Activated naive CD8-positive, alpha-beta T cell treated with anti-CD3 and anti-CD28 coated beads for 36 hours (primary cell): ENCODE data around the gene DNPH1. TPM values are rescaled to one million over a fixed set of nuclear protein-coding genes. Genes with fewer than 3 reads are reported as not detected.

Source experiments
- DNase-seq: peaks from one replicate; pipeline ENCODE4 v3.0.0; 2021
- H3K27ac Mint-ChIP-seq: one replicate; pipeline ENCODE4 v1.8.0; 2022; ENCODE audit warnings: mild to moderate bottlenecking, moderate library complexity, mixed read lengths
- H3K27me3 Mint-ChIP-seq: one replicate; pipeline ENCODE4 v1.8.0; 2022; ENCODE audit warnings: mild to moderate bottlenecking, mixed read lengths
- H3K36me3 Mint-ChIP-seq: one replicate; pipeline ENCODE4 v1.8.0; 2021; ENCODE audit warnings: mild to moderate bottlenecking, mixed read lengths
- H3K4me1 Mint-ChIP-seq: one replicate; pipeline ENCODE4 v1.8.0; 2021; ENCODE audit warnings: mixed read lengths
- H3K4me3 Mint-ChIP-seq: one replicate; pipeline ENCODE4 v1.8.0; 2022; ENCODE audit warnings: mild to moderate bottlenecking, moderate library complexity, mixed read lengths
- H3K9me3 Mint-ChIP-seq: one replicate; pipeline ENCODE4 v1.8.0; 2022; ENCODE audit warnings: mixed read lengths
- total RNA-seq, 2 experiments: library from RNA; stranded (reverse); gene quantifications; one replicate each; pipeline ENCODE4 v1.2.3, GENCODE V29; 2021

The DNPH1 gene
- total RNA-seq, 2 experiments from 2014 or later: 55.8 to 56.1 TPM

DNA sequence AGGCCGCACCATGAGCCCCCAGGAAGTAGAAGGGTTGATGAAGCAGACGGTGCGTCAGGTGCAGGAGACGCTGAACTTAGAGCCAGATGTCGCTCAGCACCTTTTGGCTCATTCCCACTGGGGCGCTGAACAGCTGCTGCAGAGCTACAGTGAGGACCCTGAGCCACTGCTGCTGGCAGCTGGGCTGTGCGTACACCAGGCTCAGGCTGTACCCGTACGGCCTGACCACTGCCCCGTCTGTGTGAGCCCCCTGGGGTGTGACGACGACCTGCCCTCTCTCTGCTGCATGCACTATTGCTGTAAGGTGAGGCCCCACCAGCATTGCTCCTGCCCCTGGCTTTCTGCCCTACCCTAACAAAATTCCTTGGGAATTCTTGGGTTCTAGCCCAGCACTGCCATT is 13.1 kb downstream of the DNPH1 start:
- Mint-ChIP-seq H3K27me3 (no peaks in the 10 kb centered on the region), H3K4me3 (no peak overlapping the region), H3K4me1 (peaks cover 3% of the 10 kb centered on the region), H3K9me3 (no peaks in the 10 kb centered on the region), H3K36me3 (peaks cover 9% of the 10 kb centered on the region), H3K27ac (no peak overlapping the region)
- DNase-seq: no peak

DNA sequence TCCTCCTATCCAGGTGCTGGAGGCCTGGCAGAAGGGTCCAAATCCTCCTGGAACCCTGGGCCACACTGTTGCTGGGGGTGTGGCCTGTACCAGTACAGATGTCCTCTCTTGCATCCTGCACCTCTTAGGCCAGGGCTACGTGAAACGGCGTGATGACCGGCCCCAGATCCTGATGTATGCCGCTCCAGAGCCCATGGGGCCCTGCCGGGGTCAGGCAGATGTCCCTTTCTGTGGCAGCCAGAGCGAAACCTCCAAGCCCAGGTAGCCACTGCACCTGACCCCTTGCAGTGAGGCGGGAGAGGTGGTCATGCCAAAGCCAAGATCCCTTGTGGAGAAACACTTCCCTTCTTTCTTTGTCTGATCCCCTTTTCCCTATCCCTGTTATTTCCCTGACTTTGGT is 14.2 kb downstream of the DNPH1 start:
- H3K27me3 Mint-ChIP-seq: no peaks in the 10 kb centered on the region

GRCh38 chr6:43213431-43213830 is 15.8 kb downstream of the DNPH1 start:
- Mint-ChIP-seq H3K9me3 (no peaks in the 10 kb centered on the region), H3K36me3 (peaks cover 5% of the 10 kb centered on the region), H3K4me3 (no peak overlapping the region), H3K27ac (no peak overlapping the region), H3K27me3 (no peaks in the 10 kb centered on the region), H3K4me1 (no peaks in the 10 kb centered on the region)
- no peak for DNase-seq

More for the DNA sequence above, 14.2 kb downstream of the DNPH1 start:
- H3K36me3 Mint-ChIP-seq: peaks cover 9% of the 10 kb centered on the region
- no peak overlapping the region for H3K4me3 Mint-ChIP-seq
- H3K27ac Mint-ChIP-seq: no peak overlapping the region
- DNase-seq: no peak
- H3K9me3 Mint-ChIP-seq: no peaks in the 10 kb centered on the region
- no peaks in the 10 kb centered on the region for H3K4me1 Mint-ChIP-seq

- no peaks in the 10 kb centered on the region for H3K9me3 Mint-ChIP-seq
- H3K36me3 Mint-ChIP-seq: peaks cover 7% of the 10 kb centered on the region
- no peaks in the 10 kb centered on the region for H3K27me3 Mint-ChIP-seq
- H3K4me3 Mint-ChIP-seq: no peak overlapping the region
- no peak for DNase-seq
- H3K27ac Mint-ChIP-seq: no peak overlapping the region
- no peaks in the 10 kb centered on the region for H3K4me1 Mint-ChIP-seq
These were observed 17.3 kb downstream of the DNPH1 start for GRCh38 chr6:43211955-43212354.

- Mint-ChIP-seq H3K27me3 (no peaks in the 10 kb centered on the region), H3K4me1 (no peaks in the 10 kb centered on the region), H3K9me3 (no peaks in the 10 kb centered on the region), H3K27ac (no peak overlapping the region), H3K36me3 (peaks cover 16% of the 10 kb centered on the region), H3K4me3 (no peak overlapping the region)
- DNase-seq: no peak
These were observed 22.0 kb downstream of the DNPH1 start for GRCh38 chr6:43207286-43207685.

DNA sequence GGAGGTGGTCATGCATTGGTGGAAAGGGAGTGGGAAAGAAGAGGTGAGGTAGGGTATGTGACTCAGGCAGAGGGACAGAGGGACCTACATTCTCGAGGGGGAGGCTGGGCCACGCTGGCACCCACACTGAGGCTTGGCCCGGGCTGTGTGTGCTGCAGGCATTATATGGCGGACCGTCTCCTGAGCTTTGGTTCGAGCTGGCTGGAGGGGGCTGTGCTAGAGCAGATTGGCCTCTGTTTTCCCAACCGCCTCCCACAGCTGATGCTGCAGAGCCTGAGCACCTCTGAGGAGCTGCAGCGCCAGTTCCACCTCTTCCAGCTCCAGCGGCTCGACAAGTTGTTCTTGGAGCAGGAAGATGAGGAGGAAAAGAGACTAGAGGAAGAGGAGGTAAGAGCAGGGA is 23.4 kb downstream of the DNPH1 start:
- Mint-ChIP-seq H3K4me1 (no peaks in the 10 kb centered on the region), H3K27ac (no peak overlapping the region), H3K27me3 (no peaks in the 10 kb centered on the region), H3K4me3 (no peak overlapping the region), H3K36me3 (peaks cover 13% of the 10 kb centered on the region), H3K9me3 (no peaks in the 10 kb centered on the region)
- no peak for DNase-seq

DNA sequence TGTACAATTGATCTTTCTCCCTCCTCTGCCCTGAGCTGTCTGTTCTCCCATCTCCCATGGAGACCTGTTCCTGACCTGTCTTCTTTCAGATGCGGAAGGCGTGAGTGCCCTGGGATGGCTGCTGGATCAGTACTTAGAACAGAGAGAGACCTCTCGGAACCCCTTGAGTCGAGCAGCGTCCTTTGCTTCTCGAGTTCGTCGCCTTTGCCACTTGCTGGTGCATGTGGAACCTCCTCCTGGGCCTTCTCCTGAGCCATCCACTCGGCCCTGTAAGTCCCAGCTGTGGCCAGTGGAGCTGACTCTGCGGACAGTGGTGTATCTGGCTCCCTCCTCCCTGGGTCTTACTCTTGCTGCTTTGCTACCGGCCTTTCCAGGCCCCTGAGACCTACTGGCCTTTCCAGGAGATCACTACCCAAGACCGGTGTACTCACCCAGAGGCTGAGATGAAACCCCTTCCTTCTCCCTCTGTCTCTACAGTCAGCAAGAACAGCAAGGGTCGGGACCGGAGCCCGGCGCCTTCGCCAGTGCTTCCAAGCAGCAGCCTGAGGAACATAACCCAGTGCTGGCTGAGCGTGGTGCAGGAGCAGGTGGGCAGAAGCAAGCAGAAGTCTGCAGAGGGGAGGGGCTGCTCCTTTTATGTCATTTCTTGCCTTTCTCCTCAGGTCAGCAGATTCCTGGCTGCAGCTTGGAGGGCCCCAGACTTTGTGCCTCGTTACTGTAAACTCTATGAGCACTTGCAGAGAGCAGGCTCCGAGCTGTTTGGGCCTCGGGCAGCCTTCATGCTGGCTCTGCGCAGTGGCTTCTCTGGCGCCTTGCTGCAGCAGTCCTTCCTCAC is 24.8 kb downstream of the DNPH1 start:
- Mint-ChIP-seq H3K27me3 (no peaks in the 10 kb centered on the region), H3K9me3 (no peaks in the 10 kb centered on the region), H3K4me1 (no peaks in the 10 kb centered on the region), H3K4me3 (no peak overlapping the region), H3K27ac (no peak overlapping the region), H3K36me3 (peaks cover 13% of the 10 kb centered on the region)
- DNase-seq: no peak

DNA sequence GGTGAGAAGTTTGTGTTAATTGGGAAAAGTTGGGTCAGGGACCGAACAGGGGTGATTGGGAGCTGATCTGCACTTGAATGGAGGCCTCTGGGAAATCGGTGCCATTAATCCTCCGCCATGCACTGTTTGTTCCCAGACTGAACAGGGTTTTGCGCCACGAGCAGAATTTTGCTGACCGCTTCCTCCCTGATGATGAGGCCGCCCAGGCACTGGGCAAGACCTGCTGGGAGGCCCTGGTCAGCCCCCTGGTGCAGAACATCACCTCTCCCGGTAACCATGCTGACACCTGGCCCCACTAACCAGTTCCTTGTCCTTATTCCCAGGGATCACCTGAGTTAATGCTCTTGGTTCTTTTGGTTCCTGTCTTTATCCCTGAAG is 25.6 kb downstream of the DNPH1 start:
- Mint-ChIP-seq H3K27ac (no peak overlapping the region), H3K36me3 (peaks cover 13% of the 10 kb centered on the region), H3K9me3 (no peaks in the 10 kb centered on the region), H3K4me1 (no peaks in the 10 kb centered on the region), H3K4me3 (no peak overlapping the region), H3K27me3 (no peaks in the 10 kb centered on the region)
- DNase-seq: no peak

DNA sequence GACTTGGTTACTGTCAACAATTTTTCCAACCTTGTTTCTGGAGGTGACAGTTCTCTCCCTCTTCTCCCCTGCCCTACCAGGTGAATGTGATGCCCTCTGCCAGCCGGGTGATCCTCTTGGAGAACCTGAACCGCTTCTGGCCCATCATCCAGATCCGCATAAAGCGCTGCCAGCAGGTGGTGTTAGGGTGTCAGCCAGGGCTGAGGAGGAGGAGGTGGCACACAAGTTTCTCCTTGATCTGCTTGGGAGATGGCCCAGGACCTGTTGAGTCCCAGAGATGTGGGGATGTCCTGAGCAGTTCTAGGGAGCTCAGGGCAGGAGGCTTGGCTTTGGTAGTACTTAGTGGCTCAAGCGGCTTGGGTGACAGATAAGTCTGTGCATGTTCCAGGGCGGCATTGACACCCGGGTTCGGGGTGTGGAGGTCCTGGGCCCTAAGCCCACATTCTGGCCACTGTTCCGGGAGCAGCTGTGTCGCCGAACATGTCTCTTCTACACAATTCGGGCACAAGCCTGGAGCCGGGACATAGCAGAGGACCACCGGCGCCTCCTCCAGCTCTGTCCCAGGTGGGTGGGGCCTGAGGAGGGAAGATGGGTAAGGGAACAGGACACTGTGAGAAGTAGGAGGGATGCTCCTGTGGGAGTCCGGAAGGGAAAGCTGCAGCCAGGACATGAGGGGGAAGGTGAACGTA is 26.1 kb downstream of the DNPH1 start:
- Mint-ChIP-seq H3K9me3 (no peaks in the 10 kb centered on the region), H3K27me3 (no peaks in the 10 kb centered on the region), H3K4me3 (no peak overlapping the region), H3K36me3 (peaks cover 13% of the 10 kb centered on the region), H3K27ac (no peak overlapping the region), H3K4me1 (no peaks in the 10 kb centered on the region)
- DNase-seq: no peak

GRCh38 chr6:43202451-43202850 is 26.8 kb downstream of the DNPH1 start:
- Mint-ChIP-seq H3K36me3 (peaks cover 13% of the 10 kb centered on the region), H3K27me3 (no peaks in the 10 kb centered on the region), H3K4me3 (no peak overlapping the region), H3K9me3 (no peaks in the 10 kb centered on the region), H3K27ac (no peak overlapping the region), H3K4me1 (no peaks in the 10 kb centered on the region)
- no peak for DNase-seq

DNA sequence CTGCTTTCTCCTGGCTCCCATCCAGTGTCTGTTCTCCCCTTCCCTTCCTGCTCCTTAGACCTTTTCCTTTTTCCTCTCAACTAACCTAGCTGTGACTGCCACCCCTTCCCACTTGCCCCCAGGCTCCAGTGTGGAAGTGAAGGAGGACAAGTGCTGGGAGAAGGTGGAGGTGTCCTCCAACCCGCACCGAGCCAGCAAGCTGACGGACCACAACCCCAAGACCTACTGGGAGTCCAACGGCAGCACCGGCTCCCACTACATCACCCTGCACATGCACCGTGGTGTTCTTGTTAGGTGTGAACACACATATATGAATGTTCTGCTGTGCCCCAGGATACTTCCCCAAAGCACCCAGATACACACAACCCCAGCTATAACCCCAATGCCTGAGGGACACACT is 28.7 kb downstream of the DNPH1 start:
- Mint-ChIP-seq H3K4me3 (no peak overlapping the region), H3K27ac (no peak overlapping the region), H3K9me3 (no peaks in the 10 kb centered on the region), H3K36me3 (peaks cover 4% of the 10 kb centered on the region), H3K4me1 (no peaks in the 10 kb centered on the region), H3K27me3 (no peaks in the 10 kb centered on the region)
- no peak for DNase-seq

DNA sequence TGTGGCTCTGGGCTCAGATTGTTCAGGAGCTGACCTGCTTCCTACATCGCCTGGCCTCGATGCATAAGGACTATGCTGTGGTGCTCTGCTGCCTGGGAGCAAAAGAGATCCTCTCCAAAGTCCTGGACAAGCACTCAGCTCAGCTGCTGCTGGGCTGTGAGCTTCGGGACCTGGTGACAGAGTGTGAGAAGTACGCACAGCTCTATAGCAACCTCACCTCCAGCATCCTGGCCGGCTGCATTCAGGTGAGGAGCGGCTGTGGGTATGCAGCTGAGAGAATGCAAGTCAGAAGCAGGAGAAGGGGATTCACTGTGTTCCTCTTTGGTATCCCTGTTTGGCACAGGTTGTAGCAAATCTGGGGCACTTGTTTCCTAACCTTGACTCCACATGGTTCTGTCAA is 29.4 kb downstream of the DNPH1 start:
- H3K36me3 Mint-ChIP-seq: peaks cover under 1% of the 10 kb centered on the region
- no peak for DNase-seq
- no peaks in the 10 kb centered on the region for H3K27me3 Mint-ChIP-seq
- H3K4me1 Mint-ChIP-seq: no peaks in the 10 kb centered on the region
- no peak overlapping the region for H3K27ac Mint-ChIP-seq
- H3K4me3 Mint-ChIP-seq: no peak overlapping the region
- no peaks in the 10 kb centered on the region for H3K9me3 Mint-ChIP-seq

DNA sequence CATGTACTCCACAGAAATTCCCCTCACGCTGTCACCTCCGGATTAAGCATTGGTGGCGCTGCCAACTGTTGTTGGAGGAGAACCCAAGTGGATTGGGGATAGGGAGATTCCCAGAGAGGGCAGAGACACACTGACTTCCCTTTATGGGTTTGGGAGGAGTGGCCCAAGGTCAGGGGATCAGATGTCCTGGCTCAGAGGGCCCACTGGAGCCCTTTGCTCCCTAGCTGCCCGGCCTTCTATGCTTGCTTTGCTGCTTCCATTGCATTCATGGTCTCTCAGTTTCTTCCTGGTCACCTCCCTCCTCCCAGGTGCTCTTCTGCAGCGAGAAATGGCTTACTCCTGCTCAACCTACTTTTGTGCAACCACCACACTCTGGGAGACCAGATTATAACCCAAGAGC is 32.9 kb downstream of the DNPH1 start:
- Mint-ChIP-seq H3K4me3 (no peak overlapping the region), H3K36me3 (peaks cover 12% of the 10 kb centered on the region), H3K27ac (no peak overlapping the region), H3K4me1 (no peaks in the 10 kb centered on the region), H3K27me3 (no peaks in the 10 kb centered on the region), H3K9me3 (no peaks in the 10 kb centered on the region)
- no peak for DNase-seq

GRCh38 chr6:43193929-43194328 is 35.4 kb downstream of the DNPH1 start:
- DNase-seq: no peak
- Mint-ChIP-seq H3K9me3 (no peaks in the 10 kb centered on the region), H3K4me1 (peaks cover 9% of the 10 kb centered on the region), H3K27me3 (no peaks in the 10 kb centered on the region), H3K4me3 (no peak overlapping the region), H3K27ac (no peak overlapping the region), H3K36me3 (peaks cover 12% of the 10 kb centered on the region)

DNA sequence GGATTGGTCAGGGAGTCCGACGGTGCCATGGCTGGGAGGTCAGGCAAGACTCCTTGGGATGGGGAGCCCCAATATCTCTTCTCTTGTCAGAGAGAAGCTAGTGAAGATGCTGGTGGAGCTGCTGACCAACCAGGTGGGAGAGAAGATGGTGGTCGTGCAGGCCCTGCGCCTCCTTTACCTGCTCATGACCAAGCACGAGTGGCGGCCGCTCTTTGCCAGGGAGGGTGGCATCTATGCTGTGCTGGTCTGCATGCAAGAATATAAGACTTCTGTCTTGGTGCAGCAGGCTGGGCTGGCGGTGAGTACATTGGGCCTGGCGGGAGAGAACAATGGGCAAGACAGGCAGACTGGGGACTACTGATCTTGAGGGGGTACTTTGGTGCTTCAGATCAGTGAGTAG is 36.4 kb downstream of the DNPH1 start:
- Mint-ChIP-seq H3K4me1 (peaks cover 9% of the 10 kb centered on the region), H3K9me3 (no peaks in the 10 kb centered on the region), H3K4me3 (no peak overlapping the region), H3K36me3 (peaks cover 16% of the 10 kb centered on the region), H3K27me3 (no peaks in the 10 kb centered on the region), H3K27ac (no peak overlapping the region)
- DNase-seq: no peak

GRCh38 chr6:43189776-43190304 is 39.4 kb downstream of the DNPH1 start:
- H3K9me3 Mint-ChIP-seq: no peaks in the 10 kb centered on the region
- H3K4me1 Mint-ChIP-seq: peaks cover 21% of the 10 kb centered on the region
- H3K36me3 Mint-ChIP-seq: peaks cover 25% of the 10 kb centered on the region
- H3K27me3 Mint-ChIP-seq: no peaks in the 10 kb centered on the region
- H3K27ac Mint-ChIP-seq: no peak overlapping the region
- DNase-seq: no peak
- no peak overlapping the region for H3K4me3 Mint-ChIP-seq
